ENCODE results near the gene TMEM117.

TMEM117 gene

GRCh38 chr12:43930032-43930431, 94.2 kb downstream of the TMEM117 start:
- no peak for TF ChIP-seq CTCF (IDR thresholded peaks at IDR 0.05)
- Histone ChIP-seq H3K27ac (no peak overlapping the region), H3K9me3 (peaks cover 0 to 18% (median 10%) of the 10 kb centered on the region in 3 donors), H3K36me3 (peaks cover 0 to 17% (median 0%) of the 10 kb centered on the region in 3 donors), H3K4me3 (no peak overlapping the region), H3K27me3 (no peaks in the 10 kb centered on the region), H3K4me1 (no peaks in the 10 kb centered on the region)
- intact Hi-C loops (cut with DNase I; ENCODE audit: low total_unique reads), result no loop called here
- no peak for DNase-seq

- intact Hi-C loops (cut with DNase I; ENCODE audit: low total_unique reads), result no loop called here
- Histone ChIP-seq H3K27ac (no peak overlapping the region), H3K4me3 (no peak overlapping the region), H3K4me1 (no peaks in the 10 kb centered on the region), H3K36me3 (peaks cover 0 to 17% (median 0%) of the 10 kb centered on the region in 3 donors), H3K27me3 (no peaks in the 10 kb centered on the region), H3K9me3 (peaks cover 0 to 18% (median 10%) of the 10 kb centered on the region in 3 donors)
- no peak for TF ChIP-seq CTCF (IDR thresholded peaks at IDR 0.05)
- no peak for DNase-seq
Observed at GRCh38 chr12:43931187-43931586, 95.3 kb downstream of the TMEM117 start.

- DNase-seq, result no peak
- H3K4me3 ChIP-seq, result no peak overlapping the region
- no peak for TF ChIP-seq CTCF (IDR thresholded peaks at IDR 0.05)
- no peak overlapping the region for H3K27ac ChIP-seq
- H3K4me1 ChIP-seq, result no peaks in the 10 kb centered on the region
- peaks cover 0 to 12% (median 0%) of the 10 kb centered on the region in 3 donors for H3K36me3 ChIP-seq
- intact Hi-C loops (cut with DNase I; ENCODE audit: low total_unique reads), result no loop called here
- no peaks in the 10 kb centered on the region for H3K27me3 ChIP-seq
- peaks cover 0 to 13% (median 9%) of the 10 kb centered on the region in 3 donors for H3K9me3 ChIP-seq
Observed at GRCh38 chr12:43935581-43935980, 99.7 kb downstream of the TMEM117 start.

GRCh38 chr12:43937947-43938346, 102.1 kb downstream of the TMEM117 start:
- Histone ChIP-seq H3K27ac (no peak overlapping the region), H3K4me1 (no peaks in the 10 kb centered on the region), H3K9me3 (no peaks in the 10 kb centered on the region), H3K36me3 (peaks cover 0 to 6% (median 0%) of the 10 kb centered on the region in 3 donors), H3K4me3 (no peak overlapping the region), H3K27me3 (no peaks in the 10 kb centered on the region)
- no peak for TF ChIP-seq CTCF (IDR thresholded peaks at IDR 0.05)
- intact Hi-C loops (cut with DNase I; ENCODE audit: low total_unique reads), result no loop called here
- no peak for DNase-seq

GRCh38 chr12:43942379-43942778, 106.5 kb downstream of the TMEM117 start:
- Histone ChIP-seq H3K4me1 (no peaks in the 10 kb centered on the region), H3K4me3 (no peak overlapping the region), H3K36me3 (no peaks in the 10 kb centered on the region), H3K9me3 (no peaks in the 10 kb centered on the region), H3K27ac (no peak overlapping the region), H3K27me3 (no peaks in the 10 kb centered on the region)
- TF ChIP-seq CTCF (IDR thresholded peaks at IDR 0.05), result no peak
- intact Hi-C loops (cut with DNase I; ENCODE audit: low total_unique reads), result no loop called here
- no peak for DNase-seq

- Histone ChIP-seq H3K4me3 (no peak overlapping the region), H3K9me3 (no peaks in the 10 kb centered on the region)
Observed at GRCh38 chr12:43945983-43946382, 110.1 kb downstream of the TMEM117 start.

More at GRCh38 chr12:43945983-43946382, 110.1 kb downstream of the TMEM117 start:
- intact Hi-C loops (cut with DNase I; ENCODE audit: low total_unique reads), result no loop called here
- no peak for DNase-seq
- no peaks in the 10 kb centered on the region for H3K4me1 ChIP-seq
- H3K27me3 ChIP-seq, result no peaks in the 10 kb centered on the region
- H3K36me3 ChIP-seq, result peaks cover 0 to 4% (median 0%) of the 10 kb centered on the region in 3 donors
- TF ChIP-seq CTCF (IDR thresholded peaks at IDR 0.05), result no peak
- H3K27ac ChIP-seq, result no peak overlapping the region
